HG03135 (cell line): ENCODE results near the gene NDFIP1.
"Not testable (repeated sequence)": the region's sequence is repeated elsewhere in the genome, so short reads cannot be mapped to it uniquely, and the experiment has no call there.

ENCODE experiments used
- ATAC-seq: cut with Tn5 transposase; IDR thresholded peaks from one replicate; pipeline ENCODE4 v1.9.1; 2021; ENCODE audit warnings: mild to moderate bottlenecking, moderate library complexity; ENCODE audit not compliant: unreplicated experiment

The NDFIP1 gene

DNA sequence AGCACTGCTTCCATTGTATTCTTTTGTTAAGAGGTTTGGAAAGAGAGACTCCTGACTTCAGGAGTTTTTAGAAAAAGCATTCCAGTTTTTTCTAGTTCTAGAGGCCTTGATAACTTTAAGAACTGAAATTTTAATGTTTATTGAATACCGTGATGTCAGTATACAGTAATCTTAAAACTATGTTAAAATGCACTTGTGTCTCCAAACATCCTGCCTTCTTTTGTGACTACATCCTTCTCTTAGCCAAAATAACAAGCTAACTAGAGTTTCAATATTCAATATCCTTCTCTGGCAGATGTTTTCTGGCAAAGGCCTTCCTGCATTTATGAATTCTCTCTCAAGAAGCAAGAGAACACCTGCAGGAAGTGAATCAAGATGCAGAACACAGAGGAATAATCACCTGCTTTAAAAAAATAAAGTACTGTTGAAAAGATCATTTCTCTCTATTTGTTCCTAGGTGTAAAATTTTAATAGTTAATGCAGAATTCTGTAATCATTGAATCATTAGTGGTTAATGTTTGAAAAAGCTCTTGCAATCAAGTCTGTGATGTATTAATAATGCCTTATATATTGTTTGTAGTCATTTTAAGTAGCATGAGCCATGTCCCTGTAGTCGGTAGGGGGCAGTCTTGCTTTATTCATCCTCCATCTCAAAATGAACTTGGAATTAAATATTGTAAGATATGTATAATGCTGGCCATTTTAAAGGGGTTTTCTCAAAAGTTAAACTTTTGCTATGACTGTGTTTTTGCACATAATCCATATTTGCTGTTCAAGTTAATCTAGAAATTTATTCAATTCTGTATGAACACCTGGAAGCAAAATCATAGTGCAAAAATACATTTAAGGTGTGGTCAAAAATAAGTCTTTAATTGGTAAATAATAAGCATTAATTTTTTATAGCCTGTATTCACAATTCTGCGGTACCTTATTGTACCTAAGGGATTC, 43.1 kb downstream of the NDFIP1 start:
- ATAC-seq = no peak

DNA sequence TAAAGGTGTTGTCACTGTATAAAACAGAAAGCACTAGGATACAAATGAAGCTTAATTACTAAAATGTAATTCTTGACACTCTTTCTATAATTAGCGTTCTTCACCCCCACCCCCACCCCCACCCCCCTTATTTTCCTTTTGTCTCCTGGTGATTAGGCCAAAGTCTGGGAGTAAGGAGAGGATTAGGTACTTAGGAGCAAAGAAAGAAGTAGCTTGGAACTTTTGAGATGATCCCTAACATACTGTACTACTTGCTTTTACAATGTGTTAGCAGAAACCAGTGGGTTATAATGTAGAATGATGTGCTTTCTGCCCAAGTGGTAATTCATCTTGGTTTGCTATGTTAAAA, 43.8 kb downstream of the NDFIP1 start:
- ATAC-seq = no peak

DNA sequence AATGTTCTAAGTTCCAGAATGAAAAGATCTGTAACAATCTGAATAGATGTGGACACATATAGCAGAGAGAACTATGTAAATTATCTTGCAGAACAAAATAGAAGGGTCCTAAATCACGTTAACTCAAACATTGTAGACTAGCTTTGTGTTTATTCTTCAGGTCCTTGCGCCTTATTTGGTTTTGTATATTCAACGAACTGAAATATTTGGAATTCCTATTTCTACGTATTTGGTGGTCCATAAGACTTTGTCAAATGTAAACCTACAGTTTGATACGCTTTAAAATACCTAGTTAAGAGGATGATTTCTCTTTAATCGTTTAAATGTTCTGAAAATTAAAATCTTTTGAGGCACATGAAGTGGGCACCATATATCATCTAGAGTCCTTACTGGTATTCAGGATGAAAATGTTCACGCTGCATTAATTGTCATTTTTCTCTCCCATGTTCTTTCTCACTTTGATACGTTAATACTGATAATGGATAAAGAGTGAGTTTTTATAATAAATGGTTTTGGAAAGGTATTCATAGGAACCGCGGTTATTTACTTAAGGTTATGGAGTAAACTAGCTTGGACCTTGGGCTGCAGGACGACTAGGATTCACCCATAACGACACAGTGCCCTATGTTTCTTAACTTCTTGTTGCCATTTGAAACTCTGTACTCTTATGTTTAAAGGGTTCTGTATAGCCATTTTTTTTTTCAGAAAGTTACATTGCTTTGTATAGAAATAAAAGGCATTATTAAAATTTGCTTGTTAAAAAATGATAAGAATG, 45.3 kb downstream of the NDFIP1 start:
- no peak for ATAC-seq

DNA sequence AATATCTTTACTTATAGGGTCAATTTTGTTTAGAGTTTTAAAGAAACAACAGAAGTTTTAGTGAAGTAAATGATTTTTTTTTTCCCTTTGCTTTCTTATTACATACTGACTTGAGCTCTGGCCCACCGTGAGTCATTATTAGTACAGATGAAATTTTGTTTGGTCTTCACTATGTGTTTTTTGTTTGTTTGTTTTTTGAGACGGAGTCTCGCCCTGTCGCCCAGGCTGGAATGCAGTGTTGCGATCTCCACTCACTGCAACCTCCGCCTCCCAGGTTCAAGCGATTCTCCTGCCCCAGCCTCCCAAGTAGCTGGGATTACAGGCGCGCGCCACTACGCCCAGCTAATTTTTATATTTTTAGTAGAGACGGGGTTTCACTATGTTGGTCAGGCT, 45.9 kb downstream of the NDFIP1 start:
- ATAC-seq = not testable (repeated sequence)

DNA sequence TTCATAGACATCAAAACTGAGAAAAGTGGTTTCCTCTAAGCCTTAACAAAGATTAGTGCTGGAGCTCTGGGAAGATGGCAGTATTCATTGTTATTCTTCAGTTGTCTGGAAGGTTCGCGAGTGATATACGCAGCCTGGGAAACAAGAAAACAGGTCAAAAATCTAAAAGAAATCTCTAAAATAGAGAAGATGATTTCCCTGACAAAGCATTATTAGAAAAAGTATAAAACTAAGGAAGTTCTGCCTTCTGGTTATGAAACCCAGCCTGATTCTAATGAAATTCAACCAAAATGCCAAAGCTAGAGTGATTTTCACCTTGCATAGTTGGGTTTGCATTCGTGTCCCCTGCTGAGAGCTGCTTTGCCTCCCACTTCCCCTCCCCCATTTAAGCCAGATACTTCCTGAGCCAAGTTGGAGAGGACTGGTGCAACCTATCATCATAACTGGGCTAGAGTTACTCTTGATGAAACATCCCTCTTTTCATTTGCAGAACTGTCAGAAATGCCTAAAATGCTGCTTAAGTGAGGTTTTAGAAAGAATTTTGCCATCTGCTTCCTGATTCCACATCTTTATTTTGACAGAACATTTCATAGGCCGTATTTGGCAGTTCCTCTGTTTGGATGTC, 48.4 kb downstream of the NDFIP1 start:
- no peak for ATAC-seq

DNA sequence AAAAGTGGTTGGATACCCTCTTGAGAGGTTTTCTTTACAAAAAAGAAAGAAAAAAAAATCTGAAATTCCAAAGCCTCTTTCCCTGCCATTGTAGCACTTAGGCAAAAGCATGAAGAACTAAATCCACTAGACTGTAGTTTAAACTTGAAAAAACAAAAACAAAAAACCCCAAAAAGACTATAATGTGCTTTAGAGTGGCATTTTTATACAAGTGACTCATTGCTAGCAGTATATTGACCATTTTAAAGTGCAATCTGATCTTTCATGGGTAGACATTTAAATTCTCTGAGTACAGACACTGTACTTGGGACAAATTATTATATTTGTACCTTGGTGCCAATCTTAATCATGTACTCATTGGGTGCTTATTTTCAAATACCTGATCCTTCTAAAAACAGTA, 50.8 kb downstream of the NDFIP1 start:
- no peak for ATAC-seq

DNA sequence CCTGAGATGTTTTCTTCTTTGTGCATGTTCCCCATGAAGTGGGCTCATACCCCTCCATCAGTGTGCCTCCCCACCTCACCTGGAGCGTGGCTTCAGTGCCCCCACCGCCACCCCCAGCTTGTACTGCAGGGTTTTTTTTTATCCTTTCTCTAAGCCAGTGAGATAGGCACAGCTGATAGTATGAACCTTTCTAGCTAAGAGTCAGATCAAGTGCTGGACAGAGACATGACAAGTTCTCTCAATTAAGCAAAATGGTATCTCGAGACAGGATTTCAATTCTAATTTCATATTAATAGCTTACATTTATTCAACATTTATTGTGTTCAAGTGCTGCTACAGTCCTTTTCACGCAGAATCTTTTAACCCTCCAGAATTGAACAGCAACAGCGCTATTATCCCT, 55.7 kb downstream of the NDFIP1 start:
- no peak for ATAC-seq

DNA sequence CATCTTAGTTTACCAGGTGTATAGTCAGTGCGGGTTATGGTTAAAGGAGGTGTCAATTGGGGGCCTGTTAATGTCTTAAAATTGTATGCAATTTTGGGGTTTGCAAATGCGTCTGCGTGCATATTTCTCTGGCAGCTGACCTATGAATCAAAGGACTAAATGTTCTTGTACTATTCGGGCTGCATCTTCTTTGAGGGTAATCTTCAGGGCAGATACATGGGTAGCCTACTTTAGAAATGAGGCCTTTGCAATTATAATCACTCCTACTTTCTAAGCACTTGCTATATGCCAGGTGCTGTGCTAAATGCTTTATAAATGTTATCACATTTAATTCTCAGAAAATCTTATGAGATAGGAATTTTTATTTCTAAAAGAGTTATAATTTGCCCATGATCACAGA, 58.2 kb downstream of the NDFIP1 start:
- no peak for ATAC-seq

DNA sequence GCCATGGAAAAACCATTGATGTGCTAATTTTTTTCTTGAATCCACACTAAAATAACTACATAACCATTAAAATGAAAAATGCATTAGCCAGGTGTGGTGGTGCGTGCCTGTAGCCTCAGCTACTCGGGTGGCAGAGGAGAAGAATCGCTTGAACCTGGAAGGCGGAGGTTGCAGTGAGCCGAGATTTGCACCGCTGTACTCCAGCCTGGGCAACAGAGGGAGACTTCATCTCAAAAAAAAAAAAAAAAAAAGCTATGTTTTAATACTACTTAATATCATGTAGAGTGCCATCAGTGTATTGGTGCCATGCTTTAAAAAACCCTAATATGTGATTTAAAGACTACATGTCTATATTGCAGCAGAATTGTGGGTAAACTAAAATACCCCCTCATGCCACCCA, 58.9 kb downstream of the NDFIP1 start:
- no peak for ATAC-seq

DNA sequence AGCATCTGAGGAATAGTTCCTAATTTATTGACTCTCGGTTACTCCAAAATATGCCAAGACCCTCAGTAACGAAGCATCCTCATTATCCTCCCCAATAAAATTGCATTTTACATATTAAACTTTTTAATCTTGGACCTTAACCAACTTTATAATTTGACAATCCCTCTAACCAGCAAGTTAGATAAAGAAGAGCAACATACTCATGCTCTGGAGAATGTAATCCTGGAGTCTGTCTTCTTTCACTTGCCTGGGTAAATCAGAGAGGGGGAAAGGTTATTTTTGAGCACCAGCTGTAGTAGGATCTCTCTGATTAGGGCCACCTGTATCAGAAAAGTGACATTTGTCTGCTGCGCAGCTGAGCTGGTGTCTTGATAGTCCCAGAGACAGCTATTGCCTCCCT, 59.8 kb downstream of the NDFIP1 start:
- no peak for ATAC-seq

DNA sequence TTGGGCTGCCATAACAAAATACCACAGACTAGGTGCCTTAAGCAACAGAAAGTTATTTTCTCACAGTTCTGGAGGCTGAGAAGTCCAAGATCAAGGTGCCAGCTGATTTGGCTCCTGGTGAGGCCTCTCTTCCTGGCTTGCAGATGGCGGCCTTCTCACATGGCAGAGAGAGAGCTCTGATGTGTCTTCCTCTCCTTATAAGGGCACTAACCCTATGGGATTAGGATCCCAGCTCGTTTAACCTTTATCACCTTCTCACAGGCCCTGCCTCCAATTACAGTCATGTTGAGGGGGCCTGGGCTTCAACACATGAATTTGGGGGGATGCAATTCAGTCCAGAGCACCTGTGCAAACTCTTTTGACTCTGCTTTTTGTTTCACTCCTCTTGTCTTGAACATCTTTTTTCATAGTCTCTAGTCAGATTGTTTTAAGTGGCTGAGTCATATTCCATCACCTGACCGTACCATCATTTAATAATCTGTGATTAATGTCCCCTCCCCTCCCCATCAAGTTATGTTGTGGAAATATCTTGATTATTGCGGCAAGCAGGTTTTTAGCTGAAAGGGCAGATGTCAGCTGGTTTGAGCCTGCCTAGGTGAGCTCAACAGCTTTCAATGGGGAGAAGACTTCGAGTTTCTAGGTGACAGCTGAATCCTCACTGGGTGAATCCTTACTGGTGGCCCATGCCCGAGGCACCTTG, 61.8 kb downstream of the NDFIP1 start:
- ATAC-seq = no peak

DNA sequence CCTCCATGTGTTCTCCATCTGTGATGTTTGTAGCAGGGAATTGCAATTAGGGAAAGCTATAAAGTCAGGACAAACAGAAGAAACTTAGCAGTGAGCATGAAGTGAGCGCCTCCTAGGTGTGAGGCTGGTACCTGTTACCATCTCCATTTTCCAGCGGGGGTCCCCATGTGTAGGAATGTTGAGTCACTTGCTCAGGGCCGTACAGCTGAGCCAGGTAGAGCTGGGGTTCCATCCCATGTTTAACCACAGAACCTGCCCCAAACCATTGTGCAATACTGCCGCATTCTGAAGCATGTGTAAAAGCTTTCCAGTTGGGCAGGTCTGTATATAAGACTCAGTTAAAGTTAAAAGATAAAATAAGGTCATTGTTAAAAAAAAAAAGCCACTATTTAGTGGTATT, 62.7 kb downstream of the NDFIP1 start:
- no peak for ATAC-seq

DNA sequence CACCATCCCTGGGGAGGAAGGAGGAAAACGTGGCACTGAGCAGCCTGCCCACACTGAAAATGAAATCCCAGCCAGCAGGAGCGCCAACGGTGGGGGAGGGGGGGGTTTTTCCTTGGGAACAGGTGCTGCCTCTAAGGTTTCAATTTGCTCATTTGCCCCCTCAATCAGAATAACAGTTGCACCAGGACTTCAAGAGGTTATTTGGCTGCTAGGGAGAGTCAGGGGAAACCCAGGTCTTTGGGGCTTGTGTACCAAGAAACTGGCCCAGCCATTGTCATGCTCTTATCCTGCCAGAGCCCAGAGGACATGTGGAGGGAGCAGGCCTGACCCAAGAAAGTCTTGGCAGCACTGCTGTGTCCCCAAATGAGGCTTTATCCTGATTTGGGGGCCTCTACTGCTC, 66.5 kb downstream of the NDFIP1 start:
- no peak for ATAC-seq

DNA sequence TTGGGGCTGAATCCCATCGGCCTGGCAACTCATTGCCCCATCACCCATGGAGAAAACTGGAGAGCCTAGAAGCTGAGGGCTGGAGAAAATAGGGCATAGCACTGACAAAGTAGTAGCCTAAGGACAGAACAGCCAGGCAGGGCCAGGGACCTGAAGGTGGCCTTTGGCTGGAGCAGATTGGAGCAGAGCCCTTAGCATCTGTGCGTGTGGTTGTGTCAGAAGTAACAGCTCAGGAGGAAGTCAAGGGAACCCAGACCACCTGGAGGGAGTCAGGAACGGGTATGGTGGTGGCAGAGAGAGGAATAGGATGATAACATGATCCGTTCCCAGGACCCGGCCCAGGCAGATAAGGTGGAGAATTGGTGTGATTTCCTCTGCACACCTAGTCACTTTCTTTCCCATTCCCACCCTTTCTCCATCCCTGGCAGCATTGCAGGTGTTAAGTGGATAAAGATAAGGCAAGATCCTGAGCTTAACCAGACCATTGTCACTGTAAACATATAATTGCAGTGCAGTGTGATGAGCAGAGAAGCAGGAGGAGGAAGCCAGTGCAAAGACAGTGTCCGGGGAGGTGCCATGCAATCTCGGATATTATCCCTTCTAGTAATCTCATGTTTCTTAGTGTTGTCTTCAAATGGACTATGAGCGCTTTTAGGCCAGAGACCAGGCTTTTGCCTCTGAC, 67.0 kb downstream of the NDFIP1 start:
- no peak for ATAC-seq

DNA sequence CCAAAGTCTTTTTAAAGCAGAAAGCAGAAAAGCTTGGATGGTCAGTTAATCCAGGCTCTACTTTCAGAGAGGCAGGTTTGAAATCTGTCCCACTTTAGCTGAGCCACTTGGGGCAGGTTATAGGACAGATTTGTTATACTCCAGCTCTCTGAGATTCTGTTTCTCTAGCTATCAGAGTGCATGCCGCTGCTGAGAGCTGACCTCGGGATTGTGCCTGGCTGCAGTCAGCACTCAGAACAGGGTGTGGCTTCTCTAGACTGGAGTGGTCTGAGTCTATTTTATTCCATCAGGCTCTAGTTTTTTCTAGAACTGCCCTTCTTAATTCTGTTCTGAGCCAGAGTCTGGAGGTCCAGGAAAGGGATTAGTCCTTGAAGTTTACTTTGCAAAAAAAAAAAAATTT, 67.7 kb downstream of the NDFIP1 start:
- ATAC-seq = no peak

DNA sequence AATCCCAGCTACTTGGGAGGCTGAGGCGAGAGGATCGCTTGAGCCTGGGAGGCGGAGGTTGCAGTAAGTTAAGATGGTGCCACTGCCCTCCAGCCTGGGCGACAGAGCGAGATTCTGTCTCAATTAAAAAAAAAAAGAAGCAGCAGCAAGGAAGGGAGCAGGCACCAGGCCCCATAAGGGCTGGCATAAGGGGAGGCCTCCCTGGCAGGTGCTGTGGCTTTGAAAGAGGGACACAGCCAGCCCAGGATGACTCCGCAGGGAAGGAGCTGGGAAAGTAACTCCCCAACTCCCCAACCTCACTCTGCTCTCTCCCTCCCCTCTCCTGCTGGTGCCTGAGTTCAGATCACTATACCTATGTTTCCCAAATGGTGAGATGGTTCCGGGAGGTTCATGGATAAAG, 70.1 kb downstream of the NDFIP1 start:
- ATAC-seq = no peak

DNA sequence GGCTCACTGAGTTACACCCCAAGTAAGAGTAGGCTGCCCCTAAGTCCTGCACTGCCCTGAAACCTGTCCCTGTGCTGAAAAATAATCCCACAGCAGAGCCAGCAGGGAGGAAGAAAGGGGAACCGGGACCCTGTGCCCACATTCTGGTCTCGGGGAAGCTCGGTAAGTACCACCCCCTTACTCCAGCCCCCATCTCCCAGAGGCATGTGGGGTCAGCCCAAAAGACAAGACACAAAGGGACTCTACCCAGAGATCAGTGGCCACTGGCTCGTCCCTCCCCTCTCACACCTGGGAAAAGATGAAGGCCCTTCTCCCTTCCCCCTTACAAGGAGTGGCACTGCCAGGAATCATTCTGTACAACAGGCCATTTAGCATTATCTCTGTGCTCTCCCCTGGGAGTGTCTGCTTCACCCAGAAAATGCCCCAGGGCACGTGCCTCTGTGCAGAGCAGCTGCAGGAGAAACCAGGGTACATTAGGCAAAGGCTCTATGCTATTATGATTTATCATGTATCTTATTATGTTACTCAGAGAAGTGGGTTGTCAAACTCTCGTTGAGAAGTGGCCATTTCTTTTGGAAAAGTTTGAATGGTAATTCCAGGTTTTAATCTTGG, 71.3 kb downstream of the NDFIP1 start:
- no peak for ATAC-seq

DNA sequence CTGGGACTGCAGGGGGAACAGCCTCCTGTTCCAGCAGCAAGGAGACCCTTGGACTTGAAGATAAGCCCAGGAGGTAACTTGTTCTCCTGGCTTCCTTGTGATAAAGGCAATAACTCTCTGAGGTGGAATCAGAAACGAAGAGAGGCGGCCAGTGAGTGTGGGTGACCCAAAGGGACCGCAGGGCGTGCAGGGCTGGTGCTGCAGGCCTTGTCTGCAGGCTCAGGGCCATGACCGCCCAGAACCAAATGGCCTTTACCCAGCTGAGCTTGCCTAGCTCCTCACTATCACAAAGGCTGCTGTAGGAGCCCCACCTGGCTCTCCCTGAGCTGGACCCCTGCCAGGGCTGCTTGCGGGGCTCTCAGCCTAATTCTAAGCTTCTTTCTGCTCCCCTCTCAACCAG, 72.5 kb downstream of the NDFIP1 start:
- no peak for ATAC-seq

DNA sequence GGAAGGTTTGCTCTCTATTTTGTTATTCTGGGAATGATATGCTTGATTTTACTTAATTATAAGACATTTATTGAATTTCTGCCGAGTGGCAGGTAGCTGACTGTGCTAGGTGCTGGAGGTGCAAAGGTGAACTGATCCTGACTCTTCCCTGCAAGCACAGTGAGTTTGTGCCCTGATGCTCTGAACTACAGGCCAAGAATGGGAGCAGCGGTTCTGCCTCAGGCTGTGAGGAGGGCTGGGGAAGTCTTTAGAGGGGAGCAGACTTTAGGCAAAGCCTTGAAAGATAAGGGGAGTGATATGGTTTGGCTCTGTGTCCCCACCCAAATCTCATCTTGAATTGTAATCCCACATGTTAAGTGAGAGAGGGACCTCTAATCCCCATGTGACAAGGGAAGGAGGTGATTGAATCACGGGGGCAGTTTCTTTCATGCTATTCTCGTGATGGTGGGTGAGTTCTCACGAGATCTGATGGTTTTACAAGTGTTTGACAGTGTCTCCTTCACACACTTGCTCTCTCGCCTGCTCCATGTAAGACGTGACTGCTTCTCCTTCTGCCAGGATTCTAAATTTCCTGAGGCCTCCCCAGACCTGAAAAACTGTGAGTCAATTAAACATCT, 73.1 kb downstream of the NDFIP1 start:
- ATAC-seq = no peak

DNA sequence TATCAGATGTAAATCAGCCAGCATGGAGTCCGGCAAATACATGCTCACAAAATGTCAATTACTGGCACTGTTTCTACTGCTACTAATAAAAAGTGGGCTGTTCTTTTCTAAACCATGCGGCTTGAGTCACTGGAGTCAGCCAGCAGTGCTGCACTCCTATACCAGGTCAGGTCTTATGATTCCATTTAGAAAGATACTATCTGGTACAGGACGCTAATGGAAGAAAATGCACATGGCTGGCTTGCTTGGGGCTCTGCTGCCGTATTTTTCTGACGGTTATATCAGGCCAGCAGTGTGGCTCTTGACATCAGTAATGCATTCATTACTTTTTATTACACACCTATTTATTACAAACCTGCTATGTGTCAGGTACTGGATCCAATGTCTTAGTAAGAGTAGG, 74.3 kb downstream of the NDFIP1 start:
- ATAC-seq = no peak
